Omental fat pad (tissue), 4 donors: ENCODE results near the gene ZBTB17. TPM values are rescaled to one million over a fixed set of nuclear protein-coding genes. Genes with fewer than 3 reads are reported as not detected.
"Not testable (repeated sequence)": the region's sequence is repeated elsewhere in the genome, so short reads cannot be mapped to it uniquely, and the experiment has no call there.

Experiments used
- ATAC-seq: fragments of 150-250 bp; one replicate; pipeline ENCODE4 v1.9.1; 2016; ENCODE audit warnings: mild to moderate bottlenecking, moderate library complexity; ENCODE audit not compliant: low FRiP score
- DNase-seq: peaks from one replicate; pipeline ENCODE4 v3.0.0-alpha.2; 2019; ENCODE audit warnings: low spot score
- CTCF ChIP-seq, 3 donors: fragments of 450-650 bp; IDR thresholded peaks; one replicate each; pipeline ENCODE4 v1.5.1; 2016 to 2017; ENCODE audit warnings: antibody characterized with exemption in 3 of 3, mild to moderate bottlenecking in 3 of 3, moderate library complexity in 2 of 3
- total RNA-seq, 4 donors: library from RNA; depleted of rRNA; stranded (reverse); fragments of >200 nt; gene quantifications; one replicate each; pipeline ENCODE4 v1.1.0, GENCODE V29; 2016

ZBTB17 gene
- total RNA-seq: 10 to 100 TPM; 20.7 to 53.6 (median 27.8) TPM

GRCh38 chr1:15975805-15976680 lies at the start of gene ZBTB17:
Gene ZBTB17, minus strand, starts transcription at chr1:15976101. Its CDS starts 27,606 bp downstream, at chr1:15948495.
- no peak for TF ChIP-seq CTCF (IDR thresholded peaks at IDR 0.05)
- peak; percentile 95 for ATAC-seq
- DNase-seq: peak; percentile 87

- DNase-seq (no peak), ATAC-seq (no peak)
- TF ChIP-seq CTCF (IDR thresholded peaks at IDR 0.05): no peak
Measured at GRCh38 chr1:16023050-16023653, 47.3 kb upstream of the ZBTB17 start.

GRCh38 chr1:16022393-16022792 lies 46.5 kb upstream of the ZBTB17 start:
- DNase-seq (no peak), ATAC-seq (no peak)
- TF ChIP-seq CTCF (IDR thresholded peaks at IDR 0.05): no peak

- TF ChIP-seq CTCF (IDR thresholded peaks at IDR 0.05): no peak
- ATAC-seq: no peak
- DNase-seq: no peak
Measured at GRCh38 chr1:16021681-16022080, 45.8 kb upstream of the ZBTB17 start, which contains the start of gene CLCNKA. Gene CLCNKA, plus strand, starts transcription at chr1:16022036. Its CDS starts 584 bp downstream, at chr1:16022620.

- not testable (repeated sequence) for ATAC-seq, DNase-seq
Measured at GRCh38 chr1:16020878-16021277, 45.0 kb upstream of the ZBTB17 start.

GRCh38 chr1:16020325-16020724 lies 44.4 kb upstream of the ZBTB17 start:
- DNase-seq (no peak), ATAC-seq (no peak)
- TF ChIP-seq CTCF (IDR thresholded peaks at IDR 0.05): no peak

GRCh38 chr1:16019644-16020277 lies 43.9 kb upstream of the ZBTB17 start:
- TF ChIP-seq CTCF (IDR thresholded peaks at IDR 0.05): no peak
- DNase-seq (no peak), ATAC-seq (no peak)
